Lung (tissue), 12 donors: Measurements from ENCODE around the gene BDKRB1. TPM values are rescaled to one million over a fixed set of nuclear protein-coding genes. Genes with fewer than 3 reads are reported as not detected.

Experiments used
- ATAC-seq: fragments of 200-7000 bp; cut with Tn5 transposase; one replicate; pipeline ENCODE4 v1.9.1; 2020; ENCODE audit warnings: moderate number of reproducible peaks; ENCODE audit not compliant: insufficient read depth, low FRiP score
- DNase-seq, 3 donors: peaks; one replicate each; pipeline ENCODE4 v3.0.0-alpha.2; 2013 to 2017
- H3K27ac ChIP-seq, 2 donors: one replicate each; pipeline ENCODE4 v1.5.1; 2013; ENCODE audit warnings: mild to moderate bottlenecking in 2 of 2, moderate library complexity in 2 of 2, control low read depth in 1 of 2, inconsistent platforms in 1 of 2, low read depth in 1 of 2, low read length in 1 of 2
- H3K27me3 ChIP-seq, 3 donors: one replicate each; pipeline ENCODE4 v1.5.1; 2013; ENCODE audit warnings: low read length in 2 of 3; ENCODE audit not compliant: control insufficient read depth in 3 of 3, insufficient read depth in 3 of 3
- H3K36me3 ChIP-seq, 4 donors: one replicate each; pipeline ENCODE4 v1.5.1; 2013; ENCODE audit warnings: low read length in 4 of 4, mild to moderate bottlenecking in 1 of 4, moderate library complexity in 1 of 4; ENCODE audit not compliant: control insufficient read depth in 4 of 4, insufficient read depth in 4 of 4
- H3K4me1 ChIP-seq, 5 donors: one replicate each; pipeline ENCODE4 v1.5.1; 2013; ENCODE audit warnings: low read length in 5 of 5, mild to moderate bottlenecking in 2 of 5, moderate library complexity in 1 of 5; ENCODE audit not compliant: control insufficient read depth in 5 of 5, insufficient read depth in 5 of 5
- H3K4me3 ChIP-seq: one replicate; pipeline ENCODE4 v1.5.1; 2013; ENCODE audit warnings: mild to moderate bottlenecking, control low read depth, moderate library complexity
- H3K9ac ChIP-seq, 2 donors: one replicate each; pipeline ENCODE4 v1.5.1; 2013; ENCODE audit warnings: low read length in 2 of 2, control low read depth in 1 of 2; ENCODE audit not compliant: insufficient read depth in 1 of 2
- H3K9me3 ChIP-seq, 4 donors: one replicate each; pipeline ENCODE4 v1.5.1; 2013; ENCODE audit warnings: low read length in 3 of 4, mild to moderate bottlenecking in 1 of 4, moderate library complexity in 1 of 4; ENCODE audit not compliant: control insufficient read depth in 4 of 4, insufficient read depth in 3 of 4
- CTCF ChIP-seq: IDR thresholded peaks from 2 replicates; pipeline ENCODE4 v1.5.1; 2012; ENCODE audit warnings: mild to moderate bottlenecking; ENCODE audit errors: control extremely low read depth, extremely low read depth
- WGBS, 2 donors: extraction: QIAGEN DNeasy Blood & Tissue Kit; methylation state at CpG; one replicate each; pipeline ENCODE4 v1.1.7; 2013; 5-methylcytosine and 5-hydroxymethylcytosine counted together
- polyA plus RNA-seq, 2 donors: library from polyadenylated mRNA; stranded (reverse); fragments of 200-250 nt; gene quantifications; one replicate each; pipeline ENCODE4 v1.2.1, GENCODE V29; 2013
- total RNA-seq, 2 donors: library from RNA; depleted of rRNA in 1 of 2; stranded (reverse); fragments of >200 nt in 1 of 2; gene quantifications; one replicate each; pipeline ENCODE4 v1.2.1, GENCODE V29; 2014 to 2021
- donor health status: control.
- donor health status: control.
- donor health status: Bipolar disorder and iron deficiency.
- donor health status: healthy.
- donor health status: DM: yes; HTN: yes; CAD: no.

Gene BDKRB1
- total and polyA plus RNA-seq, 4 donors, result 0.18 to 5.4 (median 0.42) TPM

GRCh38 chr14:96214793-96215192, 41.2 kb upstream of the BDKRB1 start:
- H3K4me3 ChIP-seq, result no peak overlapping the region
- H3K9ac ChIP-seq, result no peak overlapping the region
- 86 to 93% methylated on average over 4 of the region's 4 CpGs for WGBS, 2 donors
- ATAC-seq (no peak), DNase-seq (peak in 2 of 3 donors; percentile 39 to 58)
- no peak overlapping the region for H3K27ac ChIP-seq
- H3K9me3 ChIP-seq, result peaks cover 0 to 8% (median 3%) of the 10 kb centered on the region in 4 donors
- H3K4me1 ChIP-seq, result peaks cover 0 to 2% (median 0%) of the 10 kb centered on the region in 5 donors
- H3K36me3 ChIP-seq, result no peaks in the 10 kb centered on the region
- no peak for TF ChIP-seq CTCF
- H3K27me3 ChIP-seq, result no peaks in the 10 kb centered on the region

GRCh38 chr14:96215452-96216244, 40.4 kb upstream of the BDKRB1 start:
- peaks cover 0 to 8% (median 3%) of the 10 kb centered on the region in 4 donors for H3K9me3 ChIP-seq
- ATAC-seq (no peak), DNase-seq (no peak)
- peaks cover 0 to 2% (median 0%) of the 10 kb centered on the region in 5 donors for H3K4me1 ChIP-seq
- H3K9ac ChIP-seq, result no peak overlapping the region
- no peaks in the 10 kb centered on the region for H3K27me3 ChIP-seq
- 93 to 96% methylated on average over 7 of the region's 7 CpGs for WGBS, 2 donors
- H3K36me3 ChIP-seq, result no peaks in the 10 kb centered on the region
- no peak for TF ChIP-seq CTCF
- H3K27ac ChIP-seq, result no peak overlapping the region
- no peak overlapping the region for H3K4me3 ChIP-seq

- no peak for TF ChIP-seq CTCF
- peaks cover 0 to 7% (median 3%) of the 10 kb centered on the region in 4 donors for H3K9me3 ChIP-seq
- no peak overlapping the region for H3K27ac ChIP-seq
- H3K4me1 ChIP-seq, result peaks cover 0 to 6% (median 0%) of the 10 kb centered on the region in 5 donors
- 91 to 100% methylated on average over 1 of the region's 1 CpG for WGBS, 2 donors
- H3K27me3 ChIP-seq, result no peaks in the 10 kb centered on the region
- H3K36me3 ChIP-seq, result no peaks in the 10 kb centered on the region
- no peak overlapping the region for H3K9ac ChIP-seq
- H3K4me3 ChIP-seq, result no peak overlapping the region
- ATAC-seq (no peak), DNase-seq (no peak)
Observed at GRCh38 chr14:96216627-96217026, 39.4 kb upstream of the BDKRB1 start.
